Measurements from ENCODE around the gene TRIM66. TPM values are rescaled to one million over a fixed set of nuclear protein-coding genes. Genes with fewer than 3 reads are reported as not detected.

Gene TRIM66
- polyA plus RNA-seq, 2 donors = 2.0 to 4.8 TPM

- H3K36me3 ChIP-seq (ENCODE audit: control insufficient read depth in 2 of 2, insufficient read depth in 2 of 2, low read length in 1 of 2) = peaks cover 17 to 33% of the 10 kb centered on the region in 2 donors
- H3K9me3 ChIP-seq (ENCODE audit: control insufficient read depth in 2 of 2, insufficient read depth in 1 of 2, low read depth in 1 of 2, low read length in 1 of 2) = no peaks in the 10 kb centered on the region
- 82 to 87% methylated on average over 6 of the region's 6 CpGs for WGBS, 2 donors
- H3K27ac ChIP-seq (ENCODE audit: low read depth in 2 of 2, low read length in 1 of 2) = peak overlapping the region in 1 of 2 donors; percentile 47
- H3K27me3 ChIP-seq (ENCODE audit: control insufficient read depth in 1 of 2, insufficient read depth in 2 of 2, low read length in 2 of 2) = no peaks in the 10 kb centered on the region
- H3K4me1 ChIP-seq (ENCODE audit: control insufficient read depth in 2 of 2, insufficient read depth in 2 of 2, low read length in 1 of 2) = no peaks in the 10 kb centered on the region
- H3K4me3 ChIP-seq (ENCODE audit: low read depth in 1 of 2, low read length in 2 of 2) = no peak overlapping the region
Observed at GRCh38 chr11:8693010-8693551, 10.6 kb upstream of the TRIM66 start.

- Histone ChIP-seq H3K36me3 (ENCODE audit: control insufficient read depth in 2 of 2, insufficient read depth in 2 of 2, low read length in 1 of 2) (peaks cover 13 to 27% of the 10 kb centered on the region in 2 donors), H3K27me3 (ENCODE audit: control insufficient read depth in 1 of 2, insufficient read depth in 2 of 2, low read length in 2 of 2) (no peaks in the 10 kb centered on the region), H3K27ac (ENCODE audit: low read depth in 2 of 2, low read length in 1 of 2) (no peak overlapping the region), H3K9me3 (ENCODE audit: control insufficient read depth in 2 of 2, insufficient read depth in 1 of 2, low read depth in 1 of 2, low read length in 1 of 2) (no peaks in the 10 kb centered on the region), H3K4me3 (ENCODE audit: low read depth in 1 of 2, low read length in 2 of 2) (no peak overlapping the region), H3K4me1 (ENCODE audit: control insufficient read depth in 2 of 2, insufficient read depth in 2 of 2, low read length in 1 of 2) (no peaks in the 10 kb centered on the region)
- 43 to 65% methylated on average over 3 of the region's 3 CpGs for WGBS, 2 donors
Observed at GRCh38 chr11:8692417-8692816, 10.0 kb upstream of the TRIM66 start.

GRCh38 chr11:8691601-8692000 lies 9.1 kb upstream of the TRIM66 start:
- Histone ChIP-seq H3K27me3 (ENCODE audit: control insufficient read depth in 1 of 2, insufficient read depth in 2 of 2, low read length in 2 of 2) (no peaks in the 10 kb centered on the region), H3K9me3 (ENCODE audit: control insufficient read depth in 2 of 2, insufficient read depth in 1 of 2, low read depth in 1 of 2, low read length in 1 of 2) (no peaks in the 10 kb centered on the region), H3K36me3 (ENCODE audit: control insufficient read depth in 2 of 2, insufficient read depth in 2 of 2, low read length in 1 of 2) (peaks cover 10 to 21% of the 10 kb centered on the region in 2 donors), H3K4me3 (ENCODE audit: low read depth in 1 of 2, low read length in 2 of 2) (no peak overlapping the region), H3K4me1 (ENCODE audit: control insufficient read depth in 2 of 2, insufficient read depth in 2 of 2, low read length in 1 of 2) (no peaks in the 10 kb centered on the region), H3K27ac (ENCODE audit: low read depth in 2 of 2, low read length in 1 of 2) (peak overlapping the region in 1 of 2 donors; percentile 3)
- WGBS, 2 donors = 89% methylated on average over 6 of the region's 6 CpGs

- WGBS, 2 donors = 81 to 82% methylated on average over 4 of the region's 4 CpGs
- no peaks in the 10 kb centered on the region for H3K27me3 ChIP-seq (ENCODE audit: control insufficient read depth in 1 of 2, insufficient read depth in 2 of 2, low read length in 2 of 2)
- no peaks in the 10 kb centered on the region for H3K9me3 ChIP-seq (ENCODE audit: control insufficient read depth in 2 of 2, insufficient read depth in 1 of 2, low read depth in 1 of 2, low read length in 1 of 2)
- H3K27ac ChIP-seq (ENCODE audit: low read depth in 2 of 2, low read length in 1 of 2) = no peak overlapping the region
- H3K4me3 ChIP-seq (ENCODE audit: low read depth in 1 of 2, low read length in 2 of 2) = no peak overlapping the region
- H3K36me3 ChIP-seq (ENCODE audit: control insufficient read depth in 2 of 2, insufficient read depth in 2 of 2, low read length in 1 of 2) = peaks cover 11 to 13% of the 10 kb centered on the region in 2 donors
- no peaks in the 10 kb centered on the region for H3K4me1 ChIP-seq (ENCODE audit: control insufficient read depth in 2 of 2, insufficient read depth in 2 of 2, low read length in 1 of 2)
Observed at GRCh38 chr11:8690374-8691342, 8.2 kb upstream of the TRIM66 start.

- no peaks in the 10 kb centered on the region for H3K4me1 ChIP-seq (ENCODE audit: control insufficient read depth in 2 of 2, insufficient read depth in 2 of 2, low read length in 1 of 2)
- peaks cover 9 to 15% of the 10 kb centered on the region in 2 donors for H3K36me3 ChIP-seq (ENCODE audit: control insufficient read depth in 2 of 2, insufficient read depth in 2 of 2, low read length in 1 of 2)
- no peaks in the 10 kb centered on the region for H3K27me3 ChIP-seq (ENCODE audit: control insufficient read depth in 1 of 2, insufficient read depth in 2 of 2, low read length in 2 of 2)
- H3K9me3 ChIP-seq (ENCODE audit: control insufficient read depth in 2 of 2, insufficient read depth in 1 of 2, low read depth in 1 of 2, low read length in 1 of 2) = no peaks in the 10 kb centered on the region
- H3K27ac ChIP-seq (ENCODE audit: low read depth in 2 of 2, low read length in 1 of 2) = no peak overlapping the region
- no peak overlapping the region for H3K4me3 ChIP-seq (ENCODE audit: low read depth in 1 of 2, low read length in 2 of 2)
- 64 to 76% methylated on average over 8 of the region's 8 CpGs for WGBS, 2 donors
Observed at GRCh38 chr11:8689726-8690255, 7.3 kb upstream of the TRIM66 start.

- Histone ChIP-seq H3K4me3 (ENCODE audit: low read depth in 1 of 2, low read length in 2 of 2) (peak overlapping the region; percentile 65 to 73), H3K27me3 (ENCODE audit: control insufficient read depth in 1 of 2, insufficient read depth in 2 of 2, low read length in 2 of 2) (no peaks in the 10 kb centered on the region), H3K36me3 (ENCODE audit: control insufficient read depth in 2 of 2, insufficient read depth in 2 of 2, low read length in 1 of 2) (peaks cover 6 to 12% of the 10 kb centered on the region in 2 donors), H3K9me3 (ENCODE audit: control insufficient read depth in 2 of 2, insufficient read depth in 1 of 2, low read depth in 1 of 2, low read length in 1 of 2) (no peaks in the 10 kb centered on the region), H3K27ac (ENCODE audit: low read depth in 2 of 2, low read length in 1 of 2) (peak overlapping the region; percentile 96 to 99), H3K4me1 (ENCODE audit: control insufficient read depth in 2 of 2, insufficient read depth in 2 of 2, low read length in 1 of 2) (peaks cover 0 to 4% of the 10 kb centered on the region in 2 donors)
- 2% methylated on average over 56 of the region's 56 CpGs for WGBS, 2 donors
Observed at GRCh38 chr11:8688414-8689362, 6.2 kb upstream of the TRIM66 start.

- WGBS, 2 donors = 86 to 87% methylated on average over 7 of the region's 7 CpGs
- Histone ChIP-seq H3K27me3 (ENCODE audit: control insufficient read depth in 1 of 2, insufficient read depth in 2 of 2, low read length in 2 of 2) (no peaks in the 10 kb centered on the region), H3K9me3 (ENCODE audit: control insufficient read depth in 2 of 2, insufficient read depth in 1 of 2, low read depth in 1 of 2, low read length in 1 of 2) (no peaks in the 10 kb centered on the region), H3K4me1 (ENCODE audit: control insufficient read depth in 2 of 2, insufficient read depth in 2 of 2, low read length in 1 of 2) (peaks cover 0 to 4% of the 10 kb centered on the region in 2 donors), H3K27ac (ENCODE audit: low read depth in 2 of 2, low read length in 1 of 2) (no peak overlapping the region), H3K36me3 (ENCODE audit: control insufficient read depth in 2 of 2, insufficient read depth in 2 of 2, low read length in 1 of 2) (peaks cover 6 to 10% of the 10 kb centered on the region in 2 donors), H3K4me3 (ENCODE audit: low read depth in 1 of 2, low read length in 2 of 2) (no peak overlapping the region)
Observed at GRCh38 chr11:8686325-8686724, 3.9 kb upstream of the TRIM66 start.

GRCh38 chr11:8685820-8686219 lies 3.4 kb upstream of the TRIM66 start:
- Histone ChIP-seq H3K36me3 (ENCODE audit: control insufficient read depth in 2 of 2, insufficient read depth in 2 of 2, low read length in 1 of 2) (peaks cover 6 to 10% of the 10 kb centered on the region in 2 donors), H3K27ac (ENCODE audit: low read depth in 2 of 2, low read length in 1 of 2) (no peak overlapping the region), H3K4me3 (ENCODE audit: low read depth in 1 of 2, low read length in 2 of 2) (no peak overlapping the region), H3K4me1 (ENCODE audit: control insufficient read depth in 2 of 2, insufficient read depth in 2 of 2, low read length in 1 of 2) (peaks cover 0 to 4% of the 10 kb centered on the region in 2 donors), H3K9me3 (ENCODE audit: control insufficient read depth in 2 of 2, insufficient read depth in 1 of 2, low read depth in 1 of 2, low read length in 1 of 2) (no peaks in the 10 kb centered on the region), H3K27me3 (ENCODE audit: control insufficient read depth in 1 of 2, insufficient read depth in 2 of 2, low read length in 2 of 2) (no peaks in the 10 kb centered on the region)
- WGBS, 2 donors = 63 to 71% methylated on average over 2 of the region's 2 CpGs

- no peak overlapping the region for H3K27ac ChIP-seq (ENCODE audit: low read depth in 2 of 2, low read length in 1 of 2)
- 73 to 74% methylated on average over 7 of the region's 7 CpGs for WGBS, 2 donors
- H3K9me3 ChIP-seq (ENCODE audit: control insufficient read depth in 2 of 2, insufficient read depth in 1 of 2, low read depth in 1 of 2, low read length in 1 of 2) = no peaks in the 10 kb centered on the region
Observed at GRCh38 chr11:8685306-8685705, 2.8 kb upstream of the TRIM66 start.

More at GRCh38 chr11:8685306-8685705, 2.8 kb upstream of the TRIM66 start:
- Histone ChIP-seq H3K36me3 (ENCODE audit: control insufficient read depth in 2 of 2, insufficient read depth in 2 of 2, low read length in 1 of 2) (peaks cover 6 to 10% of the 10 kb centered on the region in 2 donors), H3K4me3 (ENCODE audit: low read depth in 1 of 2, low read length in 2 of 2) (no peak overlapping the region), H3K27me3 (ENCODE audit: control insufficient read depth in 1 of 2, insufficient read depth in 2 of 2, low read length in 2 of 2) (no peaks in the 10 kb centered on the region), H3K4me1 (ENCODE audit: control insufficient read depth in 2 of 2, insufficient read depth in 2 of 2, low read length in 1 of 2) (peaks cover 0 to 4% of the 10 kb centered on the region in 2 donors)

All from esophagus (tissue), 2 donors.